ENCODE data around the gene BPIFB2. TPM values are rescaled to one million over a fixed set of nuclear protein-coding genes. Genes with fewer than 3 reads are reported as not detected.

BPIFB2 gene
- total RNA-seq, 1 donor from 2014 or later, result not detected

DNA sequence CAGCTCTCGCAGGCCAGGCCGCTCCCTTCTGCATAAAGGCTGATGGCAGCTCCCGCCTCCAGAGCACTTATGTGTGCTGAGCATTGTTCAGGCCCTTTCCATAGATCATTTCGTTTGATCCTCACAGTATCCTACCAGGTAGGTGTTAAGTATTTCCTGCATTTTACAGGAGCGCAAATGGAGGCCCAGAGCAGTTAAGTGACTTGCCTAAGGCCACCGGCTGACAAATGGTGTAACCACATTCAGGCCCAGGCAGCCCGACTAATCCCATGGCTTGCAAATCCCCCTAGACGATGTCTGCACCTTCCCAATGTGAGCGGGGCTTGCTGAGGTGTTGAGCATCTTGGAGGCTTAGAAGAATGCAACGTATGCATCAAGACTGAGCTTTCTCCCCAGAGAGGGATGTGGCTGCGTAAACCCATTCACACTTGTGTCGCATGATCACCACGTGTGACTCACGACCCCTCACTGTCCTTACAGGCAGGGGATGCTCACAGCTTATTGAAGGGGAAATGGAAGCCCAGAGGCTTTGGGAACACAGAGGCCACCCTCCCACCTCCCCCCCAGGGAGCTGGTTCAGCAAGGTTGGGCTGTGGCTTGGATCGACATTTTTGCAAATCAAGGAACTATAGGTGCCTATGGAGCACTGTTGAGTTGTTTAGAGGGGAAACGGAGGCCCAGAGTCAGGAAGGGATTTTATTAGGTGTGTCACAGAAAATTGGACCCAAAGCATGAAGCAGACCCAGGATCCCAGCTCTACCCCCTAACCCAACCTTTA is 7.0 kb downstream of the BPIFB2 start:
- no peak for ATAC-seq
- intact Hi-C loops (cut with DNase I), result no loop called here
- DNase-seq (ENCODE audit: missing footprints), result no peak

DNA sequence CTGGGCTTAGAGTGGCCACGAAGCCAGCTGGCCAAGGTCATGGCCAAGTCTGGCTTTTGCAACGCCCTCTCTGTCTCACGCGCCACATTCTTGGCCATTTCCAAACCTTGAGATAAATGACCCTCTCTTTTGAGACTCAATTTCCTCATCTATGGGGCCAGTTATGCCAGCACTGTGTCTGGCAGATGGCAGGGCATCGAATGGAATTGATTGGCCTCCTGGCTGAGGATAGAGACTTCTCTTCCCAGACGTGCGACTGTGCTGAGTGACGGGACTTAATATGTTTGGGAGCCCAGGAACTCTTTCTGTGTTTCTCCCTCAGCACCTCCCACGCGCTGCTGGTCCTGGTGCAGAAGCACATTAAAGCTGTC is 7.6 kb downstream of the BPIFB2 start:
- intact Hi-C loops (cut with DNase I), result no loop called here
- no peak for ATAC-seq
- DNase-seq (ENCODE audit: missing footprints), result no peak

DNA sequence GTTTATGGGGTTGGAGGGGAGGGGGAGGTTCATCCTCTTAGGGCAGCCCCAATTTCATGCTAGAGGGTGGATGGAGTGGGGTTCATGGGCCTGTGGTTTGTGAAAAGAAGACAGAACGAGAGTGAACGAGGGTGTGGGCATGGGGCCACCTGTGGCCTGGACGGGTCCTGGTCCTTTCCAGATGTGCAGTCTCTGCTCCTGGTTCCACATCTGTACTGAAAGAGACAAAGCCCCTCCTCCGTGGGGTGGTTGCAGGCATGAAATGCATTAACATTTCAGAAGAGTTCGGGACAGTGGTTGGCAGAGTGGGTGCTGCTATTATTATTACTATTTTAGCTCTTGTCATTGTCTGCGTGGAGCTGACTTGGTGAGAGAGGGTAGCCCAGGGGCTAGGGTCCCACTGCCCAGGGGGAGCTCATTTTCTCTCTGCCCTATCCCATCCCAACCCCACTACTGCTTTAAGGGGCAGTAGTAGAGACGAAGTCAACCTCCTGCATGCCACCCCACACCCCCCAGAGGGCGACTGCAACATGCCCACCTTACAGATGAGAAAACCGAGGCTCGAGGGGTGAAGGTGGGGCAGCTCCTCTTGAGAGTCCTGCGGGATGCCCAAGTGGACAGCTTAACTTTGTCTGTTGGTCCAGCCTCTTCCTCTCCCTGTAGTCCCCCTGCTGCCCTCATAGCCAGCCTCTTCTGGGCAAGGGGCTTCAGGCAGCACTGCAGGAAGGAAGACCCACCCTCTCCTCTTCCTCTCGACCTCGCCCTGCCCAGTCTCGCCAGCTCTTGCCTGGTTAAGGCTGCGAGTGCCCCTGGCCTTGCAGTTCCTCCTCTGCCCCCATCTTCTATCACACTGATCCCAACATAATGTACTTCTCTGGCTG is 8.4 kb downstream of the BPIFB2 start:
- no peak for DNase-seq (ENCODE audit: missing footprints)
- no peak for ATAC-seq
- intact Hi-C loops (cut with DNase I), result no loop called here

DNA sequence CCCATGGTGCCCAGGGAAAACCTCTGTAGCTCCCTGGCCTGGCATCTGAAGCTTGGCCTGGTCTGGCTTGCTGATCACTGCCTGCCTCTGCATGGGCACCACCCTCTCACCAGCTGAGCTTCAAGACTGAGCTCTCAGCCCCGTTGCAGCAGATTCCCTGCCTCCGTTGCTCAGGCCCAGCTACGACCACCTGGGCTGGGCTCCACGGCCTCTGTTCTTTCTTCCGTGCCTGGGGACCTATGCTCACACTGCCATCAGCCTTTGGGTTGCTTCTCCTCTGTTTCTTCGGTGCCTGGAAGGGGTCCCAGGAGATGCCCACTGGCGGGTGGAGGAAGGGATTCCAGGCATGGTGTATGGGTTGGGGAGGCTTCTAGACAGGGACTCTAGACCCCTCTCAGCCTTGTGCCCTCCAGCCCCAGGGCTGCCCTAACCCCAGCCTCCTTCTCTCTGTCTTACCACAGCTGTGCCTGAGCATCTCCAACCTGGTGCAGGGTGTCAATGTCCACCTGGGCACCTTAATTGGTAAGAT is 9.1 kb downstream of the BPIFB2 start:
- ATAC-seq (no peak), DNase-seq (ENCODE audit: missing footprints) (no peak)
- intact Hi-C loops (cut with DNase I), result no loop called here

DNA sequence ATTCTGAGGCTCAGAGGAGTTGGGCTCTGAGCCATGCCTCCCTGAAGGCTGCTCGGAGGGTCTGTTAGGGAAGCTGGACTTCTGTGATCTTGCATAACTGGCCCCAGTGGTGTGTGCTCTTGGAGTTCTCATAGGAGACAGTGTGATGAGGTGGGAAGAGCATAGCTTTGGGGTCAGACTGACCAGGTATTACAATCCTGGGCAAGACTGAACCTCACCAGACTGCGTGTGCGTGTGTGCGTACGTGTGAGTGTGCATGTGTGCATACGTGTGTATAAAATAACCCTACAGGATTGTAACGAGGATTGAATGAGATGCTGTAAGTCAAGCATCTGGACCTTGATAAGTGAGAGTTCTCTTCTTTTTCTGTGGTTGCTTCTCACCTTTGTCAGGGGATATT is 10.0 kb downstream of the BPIFB2 start:
- intact Hi-C loops (cut with DNase I), result no loop called here
- ATAC-seq, result no peak
- DNase-seq (ENCODE audit: missing footprints), result no peak

DNA sequence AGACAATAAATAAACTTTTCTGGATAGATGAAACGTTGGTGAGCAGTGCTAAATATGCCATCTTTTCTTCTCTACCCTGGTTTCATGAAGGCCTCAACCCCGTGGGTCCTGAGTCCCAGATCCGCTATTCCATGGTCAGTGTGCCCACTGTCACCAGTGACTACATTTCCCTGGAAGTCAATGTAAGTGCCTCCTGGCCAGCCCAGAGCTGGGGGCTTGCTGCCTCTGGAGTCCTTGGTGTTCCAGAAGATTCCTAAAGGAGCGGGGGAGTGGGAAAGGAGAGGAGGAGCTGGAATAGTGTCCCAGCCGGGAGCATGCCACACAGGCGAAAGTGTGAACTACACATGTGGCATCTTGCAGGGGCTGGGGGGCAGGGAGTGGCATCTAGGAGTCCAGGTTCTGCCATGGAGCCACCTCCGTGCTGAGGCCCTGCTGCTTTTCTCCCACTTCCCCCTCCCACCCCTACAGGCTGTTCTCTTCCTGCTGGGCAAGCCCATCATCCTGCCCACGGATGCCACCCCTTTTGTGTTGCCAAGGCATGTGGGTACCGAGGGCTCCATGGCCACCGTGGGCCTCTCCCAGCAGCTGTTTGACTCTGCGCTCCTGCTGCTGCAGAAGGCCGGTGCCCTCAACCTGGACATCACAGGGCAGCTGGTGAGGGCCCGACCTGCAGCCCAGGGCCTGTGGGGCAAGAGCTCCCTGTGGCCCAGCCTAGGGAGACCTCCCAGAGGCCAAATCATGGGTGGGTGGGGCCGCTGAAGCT is 10.8 kb downstream of the BPIFB2 start:
- intact Hi-C loops (cut with DNase I), result no loop called here
- no peak for DNase-seq (ENCODE audit: missing footprints)
- no peak for ATAC-seq

DNA sequence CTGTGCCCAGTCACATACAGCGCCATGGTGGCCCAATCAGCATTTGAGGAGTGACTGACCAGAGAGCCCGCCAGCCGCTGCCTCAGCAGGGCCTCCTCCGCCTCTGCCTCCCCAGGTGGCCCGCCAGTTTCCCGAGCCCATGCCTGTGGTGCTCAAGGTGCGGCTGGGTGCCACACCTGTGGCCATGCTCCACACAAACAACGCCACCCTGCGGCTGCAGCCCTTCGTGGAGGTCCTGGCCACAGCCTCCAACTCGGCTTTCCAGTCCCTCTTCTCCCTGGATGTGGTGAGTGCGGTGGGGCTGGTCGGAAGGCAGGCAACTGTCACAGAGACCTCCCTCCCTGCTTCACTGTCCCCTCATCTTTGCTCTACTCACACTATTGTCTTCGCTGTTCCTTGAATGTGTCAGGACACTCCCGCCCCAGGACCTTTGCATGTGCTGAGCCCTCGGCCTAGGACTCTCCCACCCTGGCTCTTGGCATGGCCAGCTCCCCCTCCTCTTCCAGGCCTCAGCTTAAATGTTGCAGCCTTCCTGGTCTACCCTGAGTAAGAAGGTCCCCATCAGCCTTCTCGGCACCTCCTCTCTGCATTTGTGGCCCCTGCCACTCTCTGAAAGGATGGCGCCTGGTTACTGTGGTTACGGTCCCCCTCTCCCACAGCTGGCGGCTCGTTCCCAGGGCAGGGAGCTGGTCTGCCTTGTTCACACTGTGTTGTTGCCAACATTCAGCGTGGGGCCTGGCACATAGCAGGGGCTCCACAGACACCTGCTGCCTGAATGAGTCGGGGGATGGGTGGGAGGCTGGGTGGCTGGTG is 12.2 kb downstream of the BPIFB2 start:
- DNase-seq (ENCODE audit: missing footprints) (no peak), ATAC-seq (no peak)
- intact Hi-C loops (cut with DNase I), result no loop called here

DNA sequence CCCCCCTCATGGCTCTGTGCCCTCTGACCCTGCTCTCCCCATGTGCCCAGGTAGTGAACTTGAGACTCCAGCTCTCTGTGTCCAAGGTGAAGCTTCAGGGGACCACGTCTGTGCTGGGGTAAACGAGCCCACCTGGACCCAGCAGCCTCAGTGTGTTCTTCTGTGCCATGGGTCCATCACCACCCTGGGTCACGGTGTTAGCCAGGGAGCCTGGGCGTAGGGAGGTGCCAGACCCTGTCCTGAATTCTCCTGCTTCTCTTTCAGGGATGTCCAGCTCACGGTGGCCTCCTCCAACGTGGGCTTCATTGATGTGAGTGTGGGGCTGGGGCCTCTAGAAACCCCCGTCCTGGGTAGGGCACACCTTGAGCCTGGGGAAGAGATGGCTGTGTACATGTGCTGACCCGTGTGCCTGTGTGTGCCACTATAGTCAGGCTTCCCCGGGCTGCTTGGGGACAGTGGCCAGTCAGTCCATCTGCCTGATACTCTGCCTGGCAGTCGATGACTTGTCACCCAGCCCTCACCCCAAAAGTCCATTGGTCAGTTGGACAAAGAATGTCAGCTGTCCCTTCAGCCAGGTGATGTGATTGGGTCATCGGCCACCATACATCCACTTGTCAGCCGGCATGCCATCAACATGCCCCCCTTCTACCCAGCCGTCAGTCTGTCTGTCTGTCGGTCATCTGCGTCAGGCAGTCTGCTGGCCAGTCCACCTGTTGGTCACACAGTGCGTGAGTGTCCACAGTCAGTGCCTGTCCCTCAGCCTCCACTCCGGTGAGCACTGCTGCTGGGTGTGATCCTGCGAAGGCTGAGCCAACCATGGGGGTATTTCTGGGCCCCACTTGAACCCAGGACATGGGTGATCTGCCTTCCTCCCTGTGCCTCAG is 13.0 kb downstream of the BPIFB2 start:
- ATAC-seq (no peak), DNase-seq (ENCODE audit: missing footprints) (no peak)
- intact Hi-C loops (cut with DNase I), result no loop called here

DNA sequence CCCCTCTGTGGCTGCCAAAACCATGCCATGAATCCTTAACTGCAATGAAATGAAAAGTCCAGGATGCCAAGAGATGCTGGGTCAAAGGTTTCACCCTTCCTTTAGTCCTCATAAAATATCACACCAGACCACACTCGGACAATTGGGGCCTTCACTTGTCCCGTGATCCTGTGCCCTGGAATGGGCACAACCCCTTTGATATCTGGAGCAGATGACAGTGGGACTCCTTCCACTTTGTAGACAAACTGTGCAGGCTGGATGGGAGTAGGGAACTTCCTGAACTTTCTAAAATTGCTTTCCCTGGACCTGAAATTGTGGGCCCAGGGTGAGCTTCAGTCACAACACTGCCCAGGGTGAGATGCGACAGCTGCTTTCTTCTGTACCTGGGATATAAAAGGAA is 14.4 kb downstream of the BPIFB2 start:
- ATAC-seq (no peak), DNase-seq (ENCODE audit: missing footprints) (no peak)
- intact Hi-C loops (cut with DNase I), result no loop called here

DNA sequence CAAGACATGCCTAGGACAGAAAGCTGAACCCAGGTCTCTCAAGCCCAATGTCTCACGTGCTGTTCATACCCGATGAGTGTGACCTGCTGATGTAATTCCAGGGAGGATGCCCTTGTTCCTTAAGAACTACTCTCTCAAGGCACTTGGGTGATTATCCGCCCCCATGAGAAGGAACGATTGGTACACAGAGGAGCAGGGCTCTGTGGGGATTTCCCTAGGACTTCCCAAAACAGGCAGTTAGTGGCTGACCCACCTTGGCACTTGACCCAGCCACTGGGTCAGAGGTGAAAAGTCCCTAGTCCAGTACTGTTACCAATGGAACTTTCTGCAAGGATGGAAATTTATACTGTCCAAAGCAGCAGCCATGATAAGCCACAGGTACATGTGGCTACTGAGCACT is 14.8 kb downstream of the BPIFB2 start:
- intact Hi-C loops (cut with DNase I), result no loop called here
- ATAC-seq, result no peak
- DNase-seq (ENCODE audit: missing footprints), result no peak

DNA sequence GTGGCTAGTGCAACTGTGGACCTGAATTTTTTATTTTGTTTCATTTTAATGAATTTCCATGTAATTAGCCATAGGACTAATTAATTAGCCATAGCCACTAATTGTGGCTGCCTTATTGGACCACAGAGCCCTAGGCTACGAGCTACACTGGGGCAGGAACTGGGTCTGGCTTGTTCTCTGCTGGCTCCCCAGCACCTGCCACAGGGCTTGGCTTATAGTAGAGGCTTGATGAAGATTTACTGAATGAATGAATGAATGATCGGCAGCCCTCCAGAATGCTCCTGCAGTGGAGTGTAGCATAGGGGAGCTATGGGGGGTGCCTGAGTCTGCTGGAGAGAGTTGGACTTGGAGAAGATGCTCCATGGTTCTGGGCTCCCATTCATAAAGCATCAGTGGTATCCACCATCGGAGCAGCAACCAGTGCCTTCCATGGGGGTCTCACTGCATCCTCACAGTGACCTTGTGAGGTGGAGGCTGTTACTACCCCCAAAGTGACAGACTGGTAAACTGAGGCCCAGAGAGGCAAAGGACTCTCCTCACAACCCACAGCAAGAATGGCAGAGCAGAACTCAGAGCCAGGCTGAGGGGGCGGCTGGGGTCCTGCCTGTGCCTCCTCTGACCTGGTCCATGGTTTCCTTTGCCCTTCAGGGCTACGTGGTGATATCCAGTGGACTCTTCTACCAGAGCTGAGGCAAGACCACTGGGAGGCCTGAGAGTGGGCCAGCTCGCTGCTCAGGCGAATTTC is 15.4 kb downstream of the BPIFB2 start:
- intact Hi-C loops (cut with DNase I), result no loop called here
- ATAC-seq (no peak), DNase-seq (ENCODE audit: missing footprints) (no peak)

DNA sequence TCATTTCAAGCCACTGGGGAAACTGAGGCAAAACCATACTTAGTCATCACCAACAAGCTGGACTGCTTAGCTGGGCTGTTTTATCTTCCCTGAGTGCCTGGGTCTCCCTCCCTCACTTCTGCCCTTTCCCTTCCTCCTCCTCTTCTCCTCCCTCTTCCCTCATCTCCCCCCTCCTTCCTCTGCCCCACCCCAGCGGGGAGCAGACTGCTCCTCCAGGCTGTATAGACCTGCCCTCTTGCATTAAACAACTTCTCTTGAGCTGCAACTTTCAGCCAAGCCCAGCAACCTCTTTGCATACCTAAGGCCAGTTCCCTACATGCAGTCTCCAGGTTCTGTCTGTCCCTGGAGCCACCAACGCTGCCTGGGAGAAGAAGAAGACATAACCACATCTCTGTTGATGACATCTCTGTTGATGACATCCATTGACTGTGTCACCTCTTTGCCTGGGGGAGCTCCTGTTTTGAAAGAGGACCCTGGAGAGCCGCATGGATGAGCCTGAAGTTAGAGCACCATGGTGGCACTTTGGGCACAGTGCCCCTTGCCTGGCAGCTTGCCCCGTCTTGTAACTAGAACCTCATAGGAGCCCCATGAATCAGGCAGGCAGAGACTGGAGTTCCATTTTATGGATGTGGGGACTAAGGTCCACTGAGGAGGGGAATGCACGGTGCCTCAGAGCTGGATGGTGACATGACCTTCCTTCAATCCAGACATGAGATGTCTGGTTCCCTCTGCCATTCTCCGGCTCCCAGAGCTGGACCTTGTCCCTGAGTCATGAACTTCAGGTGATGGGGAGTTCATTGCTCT is 16.1 kb downstream of the BPIFB2 start:
- DNase-seq (ENCODE audit: missing footprints) (no peak), ATAC-seq (no peak)
- intact Hi-C loops (cut with DNase I), result no loop called here

DNA sequence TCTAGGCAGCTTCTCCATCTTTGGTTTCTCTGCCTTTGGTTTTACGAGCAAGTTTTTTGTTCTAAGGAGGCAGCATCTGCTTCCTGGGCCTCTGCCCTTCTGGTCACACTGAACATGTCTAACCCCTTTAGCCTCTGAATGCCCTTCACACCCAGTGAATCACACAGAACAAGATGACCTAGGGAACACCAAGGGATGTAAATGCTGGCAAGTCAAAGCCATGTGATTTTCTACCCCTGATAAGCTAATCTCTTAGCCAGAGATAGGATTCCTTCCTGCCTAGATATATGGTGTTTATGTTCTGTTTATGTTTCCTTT is 16.7 kb downstream of the BPIFB2 start:
- intact Hi-C loops (cut with DNase I), result no loop called here
- DNase-seq (ENCODE audit: missing footprints) (no peak), ATAC-seq (no peak)

DNA sequence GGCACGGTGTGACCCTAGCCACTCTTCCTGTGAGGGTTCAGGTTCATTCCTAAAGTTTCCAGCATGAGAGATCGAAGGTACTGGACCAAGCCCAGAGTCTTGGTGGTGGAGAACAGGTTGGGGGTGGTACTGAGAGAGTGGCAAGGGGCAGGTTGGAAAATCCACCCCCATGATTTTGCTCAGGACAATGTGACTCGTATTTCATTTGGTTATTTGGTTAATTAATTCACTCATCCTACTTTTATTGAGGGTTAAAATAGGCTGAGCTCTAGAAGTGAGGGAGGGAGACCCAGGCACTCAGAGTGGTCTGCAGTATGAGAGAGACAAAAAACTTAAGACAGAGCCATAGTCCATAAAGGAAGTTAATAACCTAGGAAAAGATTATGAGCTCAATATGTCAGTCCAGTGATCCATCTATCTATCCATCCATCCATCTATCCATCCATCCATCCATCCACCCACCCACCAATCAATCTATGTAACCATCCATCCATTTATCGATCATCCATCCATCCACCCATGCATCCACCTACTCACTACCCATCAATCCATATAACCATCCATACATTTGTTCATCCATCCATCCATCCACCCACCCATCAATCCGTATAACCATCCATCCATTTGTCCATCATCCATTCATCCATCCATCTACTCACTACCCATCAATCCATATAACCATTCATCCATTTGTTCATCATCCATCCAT is 17.3 kb downstream of the BPIFB2 start:
- intact Hi-C loops (cut with DNase I), result no loop called here
- no peak for DNase-seq (ENCODE audit: missing footprints)
- ATAC-seq, result no peak

DNA sequence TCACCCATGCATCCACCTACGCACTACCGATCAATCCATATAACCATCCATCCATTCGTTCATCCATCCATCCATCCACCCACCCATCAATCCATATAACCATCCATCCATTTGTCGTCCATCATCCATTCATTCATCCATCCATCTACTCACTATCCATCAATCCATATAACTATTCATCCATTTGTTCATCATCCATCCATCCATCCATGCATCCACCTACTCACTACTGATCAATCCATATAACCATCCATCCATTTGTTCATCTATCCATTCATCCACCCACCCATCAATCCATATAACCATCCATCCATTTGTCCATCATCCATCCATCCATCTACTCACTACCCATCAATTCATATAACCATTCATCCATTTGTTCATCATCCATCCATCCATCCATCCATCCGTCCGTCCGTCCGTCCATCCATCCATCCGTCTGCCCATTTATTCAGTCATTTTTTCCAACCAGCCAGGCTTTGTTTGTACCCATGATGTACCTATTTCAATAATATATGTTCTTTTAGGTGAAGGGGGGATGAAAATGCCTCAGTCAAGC is 17.9 kb downstream of the BPIFB2 start:
- ATAC-seq, result no peak

More for the DNA sequence above, 17.9 kb downstream of the BPIFB2 start:
- intact Hi-C loops (cut with DNase I), result no loop called here
- DNase-seq (ENCODE audit: missing footprints), result no peak
